AG10803 (cell line): Measurements from ENCODE around the gene IL31.

ENCODE experiments used
- DNase-seq: peaks from one replicate; pipeline ENCODE4 v3.0.0; 2010; ENCODE audit warnings: low read depth
- H3K4me3 ChIP-seq: 2 replicates; pipeline ENCODE4 v1.5.1; 2011; ENCODE audit warnings: mild to moderate bottlenecking, low read length, control low read depth
- CTCF ChIP-seq: conservative IDR thresholded peaks from 2 replicates; pipeline ENCODE4 v1.5.1; 2011; ENCODE audit warnings: mild to moderate bottlenecking, low read length, control low read depth, inconsistent platforms

The IL31 gene

DNA sequence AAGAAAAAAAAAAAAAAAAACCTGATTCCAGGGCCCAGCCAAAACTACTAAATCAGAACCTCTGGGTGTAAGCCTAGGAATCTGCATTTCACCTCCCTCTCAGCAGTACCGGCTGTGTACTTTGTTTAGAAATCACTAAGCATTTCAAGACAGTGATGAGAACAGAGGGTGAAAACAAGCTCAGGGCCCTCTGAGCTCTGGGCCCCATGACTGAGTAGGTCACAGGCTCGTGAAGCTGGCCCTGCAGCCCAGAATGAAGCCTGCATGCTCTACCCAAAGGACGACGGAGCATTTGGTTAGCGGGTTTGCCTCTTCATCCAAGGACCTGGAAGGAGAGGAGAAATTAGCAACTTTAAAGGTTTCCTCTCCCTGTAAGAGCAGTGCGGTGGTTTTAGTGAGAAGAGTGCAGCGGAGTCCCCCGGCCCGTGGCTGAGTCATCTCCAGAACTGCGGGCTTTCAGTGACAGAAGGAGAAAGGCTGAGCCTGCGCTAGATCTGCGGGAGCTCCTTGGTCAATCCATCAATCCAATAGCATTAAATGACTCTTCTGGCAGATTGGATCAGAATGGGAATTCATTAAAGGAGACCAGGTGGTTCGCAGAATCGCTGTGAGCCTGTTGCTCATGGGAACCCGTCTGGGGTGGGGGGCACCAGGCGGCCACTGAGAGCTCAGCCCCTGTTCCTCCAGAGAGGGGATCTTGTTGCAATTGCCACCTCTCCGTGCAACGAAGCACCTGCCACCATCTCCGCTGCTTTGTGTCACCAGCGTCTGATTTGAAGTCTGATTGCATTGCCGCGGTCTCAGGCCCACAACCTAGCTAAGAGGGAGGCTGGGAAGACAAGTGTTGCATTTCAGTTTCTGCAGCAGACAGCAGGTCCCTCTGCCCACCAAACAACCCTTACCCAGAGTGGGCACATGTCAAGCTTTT lies 7.3 kb downstream of the IL31 start:
- no peak for TF ChIP-seq CTCF
- H3K4me3 ChIP-seq, result no peak overlapping the region
- DNase-seq, result no peak

DNA sequence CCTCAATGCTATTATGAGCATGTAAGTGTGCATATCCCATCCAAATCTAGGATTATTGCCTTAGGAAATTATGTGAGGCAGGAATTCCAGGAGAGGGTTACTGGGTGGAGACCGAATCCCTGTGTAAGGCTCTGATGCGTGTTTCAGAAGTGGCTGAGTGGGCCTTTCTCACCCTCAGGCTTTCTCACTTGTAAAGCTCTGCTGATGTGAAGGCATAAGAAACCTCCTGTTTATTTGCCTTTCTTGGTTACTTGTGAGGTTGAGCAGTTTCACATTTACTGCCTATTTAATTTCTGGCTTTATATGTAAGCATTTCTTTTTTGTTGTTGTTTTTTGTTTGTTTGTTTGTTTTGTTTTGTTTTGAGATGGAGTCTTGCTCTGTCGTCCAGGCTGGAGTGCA lies 11.0 kb downstream of the IL31 start:
- H3K4me3 ChIP-seq, result no peak overlapping the region
- TF ChIP-seq CTCF, result no peak
- DNase-seq, result no peak

DNA sequence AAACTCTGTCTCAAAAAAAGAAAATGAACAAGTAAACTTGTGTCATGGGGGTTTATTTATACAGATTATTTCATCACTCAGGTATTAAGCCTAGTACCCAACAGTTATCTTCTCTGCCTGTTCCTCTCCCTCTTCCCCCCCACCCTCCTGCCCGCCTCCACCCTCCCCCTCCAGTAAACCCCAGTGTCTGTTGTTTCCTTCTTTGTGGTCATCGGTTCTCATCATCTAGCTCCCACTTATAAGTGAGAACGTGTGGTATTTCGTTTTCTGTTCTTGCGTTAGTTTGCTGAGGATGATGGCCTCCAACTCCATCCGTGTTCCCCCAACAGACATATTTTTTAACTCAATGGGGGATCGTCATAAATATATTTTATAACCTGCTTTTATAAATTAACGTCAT lies 12.3 kb downstream of the IL31 start:
- no peak for TF ChIP-seq CTCF

GRCh38 chr12:122160761-122161160 lies 13.3 kb downstream of the IL31 start:
- no peak overlapping the region for H3K4me3 ChIP-seq
- no peak for DNase-seq
- no peak for TF ChIP-seq CTCF

More for the DNA sequence above, 12.3 kb downstream of the IL31 start:
- no peak for DNase-seq
- no peak overlapping the region for H3K4me3 ChIP-seq

- DNase-seq, result no peak
- no peak overlapping the region for H3K4me3 ChIP-seq
Measured at GRCh38 chr12:122159882-122160281, 14.1 kb downstream of the IL31 start.

GRCh38 chr12:122158700-122159285 lies 15.2 kb downstream of the IL31 start:
- DNase-seq, result no peak
- no peak for TF ChIP-seq CTCF

More at GRCh38 chr12:122159882-122160281, 14.1 kb downstream of the IL31 start:
- no peak for TF ChIP-seq CTCF

GRCh38 chr12:122155705-122156104 lies 18.3 kb downstream of the IL31 start:
- TF ChIP-seq CTCF, result no peak
- no peak overlapping the region for H3K4me3 ChIP-seq
- DNase-seq, result no peak

More at GRCh38 chr12:122158700-122159285, 15.2 kb downstream of the IL31 start:
- no peak overlapping the region for H3K4me3 ChIP-seq
